Measurements from ENCODE around the gene CSRNP3.

GRCh38 chr2:165630236-165630635 is 160.7 kb downstream of the CSRNP3 start:
- TF ChIP-seq CTCF (optimal IDR thresholded peaks at IDR 0.05 in 1 of 3, IDR thresholded peaks at IDR 0.05 in 1 of 3, conservative IDR thresholded peaks at IDR 0.05 in 1 of 3; ENCODE audit: extremely low read depth in 1 of 3, insufficient read depth in 2 of 3, low read length in 3 of 3) = no peak
- TF ChIP-seq EZH2 (IDR thresholded peaks at IDR 0.05; ENCODE audit: low read length) = no peak
